HTR-8/SVneo (cell line): ENCODE results near the gene SEMA4D.
"Not testable (repeated sequence)": the region's sequence is repeated elsewhere in the genome, so short reads cannot be mapped to it uniquely, and the experiment has no call there.

Source experiments
- DNase-seq: peaks from one replicate; pipeline ENCODE4 v3.0.0; 2011; ENCODE audit warnings: low spot score, mixed read lengths; ENCODE audit not compliant: insufficient read length
- FAIRE-seq: peaks from 2 replicates; lab custom pipeline; 2011; peaks lifted over from hg19 to GRCh38; lab: Jason Lieb, UNC

The SEMA4D gene

GRCh38 chr9:89380437-89381307, 117.2 kb downstream of the SEMA4D start:
- FAIRE-seq: no peak
- no peak for DNase-seq

- no peak for DNase-seq
- no peak for FAIRE-seq
These were observed 118.3 kb downstream of the SEMA4D start for GRCh38 chr9:89379508-89380115.

- no peak for FAIRE-seq
- no peak for DNase-seq
These were observed 118.9 kb downstream of the SEMA4D start for GRCh38 chr9:89379031-89379430.

GRCh38 chr9:89378541-89378940, 119.4 kb downstream of the SEMA4D start:
- DNase-seq (no peak), FAIRE-seq (no peak)

GRCh38 chr9:89377411-89377810, 120.5 kb downstream of the SEMA4D start:
- DNase-seq (no peak), FAIRE-seq (no peak)

- FAIRE-seq: no peak
- DNase-seq: no peak
These were observed 121.1 kb downstream of the SEMA4D start for GRCh38 chr9:89376741-89377351.

GRCh38 chr9:89376286-89376685, 121.6 kb downstream of the SEMA4D start:
- no peak for FAIRE-seq

GRCh38 chr9:89375191-89375760, 122.6 kb downstream of the SEMA4D start:
- DNase-seq: no peak

More at GRCh38 chr9:89376286-89376685, 121.6 kb downstream of the SEMA4D start:
- no peak for DNase-seq

GRCh38 chr9:89374176-89374575, 123.7 kb downstream of the SEMA4D start:
- FAIRE-seq (no peak), DNase-seq (no peak)

More at GRCh38 chr9:89375191-89375760, 122.6 kb downstream of the SEMA4D start:
- FAIRE-seq: no peak

GRCh38 chr9:89372979-89373378, 124.9 kb downstream of the SEMA4D start:
- FAIRE-seq: no peak
- DNase-seq: no peak

- peak; percentile 34 for DNase-seq
- FAIRE-seq: no peak
These were observed 125.6 kb downstream of the SEMA4D start for GRCh38 chr9:89372230-89372816.

- peak; percentile 100 for FAIRE-seq
These were observed 126.1 kb downstream of the SEMA4D start for GRCh38 chr9:89371791-89372190.

GRCh38 chr9:89370593-89370992, 127.3 kb downstream of the SEMA4D start:
- FAIRE-seq: no peak

More at GRCh38 chr9:89371791-89372190, 126.1 kb downstream of the SEMA4D start:
- not testable (repeated sequence) for DNase-seq

GRCh38 chr9:89368978-89369377, 128.9 kb downstream of the SEMA4D start:
- DNase-seq: no peak
- no peak for FAIRE-seq

More at GRCh38 chr9:89370593-89370992, 127.3 kb downstream of the SEMA4D start:
- no peak for DNase-seq

GRCh38 chr9:89368550-89368949, 129.4 kb downstream of the SEMA4D start:
- FAIRE-seq (no peak), DNase-seq (no peak)

- FAIRE-seq (no peak), DNase-seq (no peak)
These were observed 130.0 kb downstream of the SEMA4D start for GRCh38 chr9:89367726-89368437.

GRCh38 chr9:89367281-89367680, 130.6 kb downstream of the SEMA4D start:
- FAIRE-seq (no peak), DNase-seq (no peak)

GRCh38 chr9:89366711-89367110, 131.2 kb downstream of the SEMA4D start:
- FAIRE-seq: no peak
- DNase-seq: no peak

GRCh38 chr9:89365532-89365912, 132.4 kb downstream of the SEMA4D start:
- DNase-seq: no peak
- FAIRE-seq: no peak
